ENCODE measurements around the gene ACYP2.

The ACYP2 gene

GRCh38 chr2:54164106-54164505, 48.7 kb downstream of the ACYP2 start:
- DNase-seq, result no peak

- no peak for DNase-seq
Observed at GRCh38 chr2:54166121-54166773, 50.8 kb downstream of the ACYP2 start.

- no peak for DNase-seq
Observed at GRCh38 chr2:54176577-54176976, 61.2 kb downstream of the ACYP2 start.

- no peak for DNase-seq
Observed at GRCh38 chr2:54183281-54183680, 67.9 kb downstream of the ACYP2 start.

- no peak for DNase-seq
Observed at GRCh38 chr2:54183972-54184371, 68.6 kb downstream of the ACYP2 start.

GRCh38 chr2:54185105-54185504, 69.7 kb downstream of the ACYP2 start:
- DNase-seq, result no peak

GRCh38 chr2:54187331-54187730, 71.9 kb downstream of the ACYP2 start:
- DNase-seq, result no peak

GRCh38 chr2:54189539-54189938, 74.1 kb downstream of the ACYP2 start:
- DNase-seq, result no peak

GRCh38 chr2:54191361-54192135, 76.1 kb downstream of the ACYP2 start:
- DNase-seq, result no peak

GRCh38 chr2:54194761-54195750, 79.6 kb downstream of the ACYP2 start:
- no peak for DNase-seq

- DNase-seq, result no peak
Observed at GRCh38 chr2:54196646-54197045, 81.2 kb downstream of the ACYP2 start.

- DNase-seq, result no peak
Observed at GRCh38 chr2:54204476-54204875, 89.1 kb downstream of the ACYP2 start.

- DNase-seq, result no peak
Observed at GRCh38 chr2:54206596-54206995, 91.2 kb downstream of the ACYP2 start.

- DNase-seq, result no peak
Observed at GRCh38 chr2:54207666-54208195, 92.3 kb downstream of the ACYP2 start.

- no peak for DNase-seq
Observed at GRCh38 chr2:54208364-54209240, 93.2 kb downstream of the ACYP2 start.

- DNase-seq, result no peak
Observed at GRCh38 chr2:54209379-54209778, 94.0 kb downstream of the ACYP2 start.

GRCh38 chr2:54212456-54212855, 97.0 kb downstream of the ACYP2 start:
- no peak for DNase-seq

GRCh38 chr2:54213082-54213481, 97.7 kb downstream of the ACYP2 start:
- DNase-seq, result no peak

- no peak for DNase-seq
Observed at GRCh38 chr2:54224997-54225396, 109.6 kb downstream of the ACYP2 start.

GRCh38 chr2:54226260-54226659, 110.8 kb downstream of the ACYP2 start:
- DNase-seq, result no peak

- no peak for DNase-seq
Observed at GRCh38 chr2:54227798-54228197, 112.4 kb downstream of the ACYP2 start.

GRCh38 chr2:54228945-54229344, 113.5 kb downstream of the ACYP2 start:
- DNase-seq, result no peak
